ENCODE measurements around the gene BANK1. TPM values are rescaled to one million over a fixed set of nuclear protein-coding genes. Genes with fewer than 3 reads are reported as not detected.

BANK1 gene
- total and polyA plus RNA-seq, 2 of the 4 experiments (the other 2 are of a cell fraction): under 0.01 to 0.51 TPM

DNA sequence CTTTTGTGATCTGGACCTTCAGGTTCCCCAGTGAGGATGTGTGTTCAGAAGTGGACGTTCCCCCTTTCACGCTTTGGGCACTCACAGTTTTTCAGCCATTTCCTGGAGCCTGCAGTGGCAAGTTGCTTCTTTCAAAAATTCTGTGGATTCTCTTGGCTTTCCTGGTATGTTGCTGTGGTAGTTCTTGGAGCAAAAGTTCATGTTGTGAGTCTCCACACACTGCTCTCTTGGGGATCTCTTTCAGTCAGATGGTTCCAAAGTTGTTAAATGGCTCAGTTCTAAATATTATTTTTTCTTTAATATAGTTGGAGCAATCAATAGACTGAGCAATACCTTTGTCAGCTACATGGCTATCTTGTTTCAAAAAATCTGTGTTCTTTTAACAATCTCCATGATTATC lies 28.5 kb upstream of the BANK1 start:
- H3K4me3 ChIP-seq (ENCODE audit: insufficient read depth, low read depth, low read length): no peak overlapping the region
- H3K27ac ChIP-seq (ENCODE audit: insufficient read depth, low read length): no peak overlapping the region
- H3K23ac ChIP-seq (ENCODE audit: low read depth, low read length): no peak overlapping the region
- no peak overlapping the region for H2BK20ac ChIP-seq (ENCODE audit: low read depth, low read length)
- H3K27me3 ChIP-seq (ENCODE audit: control insufficient read depth, insufficient read depth, low read length): no peaks in the 10 kb centered on the region
- H3K9ac ChIP-seq (ENCODE audit: low read depth, low read length): no peak overlapping the region
- H3K4me1 ChIP-seq (ENCODE audit: control insufficient read depth, insufficient read depth, low read length): no peaks in the 10 kb centered on the region
- H3K4me2 ChIP-seq (ENCODE audit: low read depth, low read length): no peak overlapping the region
- no peak overlapping the region for H2BK120ac ChIP-seq (ENCODE audit: low read depth, low read length)
- WGBS, 2 experiments (ENCODE audit: extremely low coverage in 2 of 2, insufficient read length in 1 of 2): no CpG with 5 or more reads among the region's 2 CpGs
- ATAC-seq (ENCODE audit: low read depth): no peak
- in situ Hi-C loops (cut with MboI; ENCODE audit: low sequenced_read_pairs) (no loop called here), dilution Hi-C loops (cut with HindIII; ENCODE audit: low sequenced_read_pairs, unreplicated experiment) (no loop called here), intact Hi-C loops (cut with micrococcal nuclease) (no loop called here)
- no peaks in the 10 kb centered on the region for H3K9me1 ChIP-seq (ENCODE audit: insufficient read depth, low read length)
- H3K4ac ChIP-seq (ENCODE audit: low read depth, low read length): no peak overlapping the region
- H4K5ac ChIP-seq (ENCODE audit: low read depth, low read length): no peak overlapping the region
- no TSS peak for BruUV-seq (replicated peaks)
- no peak overlapping the region for H2BK15ac ChIP-seq (ENCODE audit: low read depth, low read length)
- ChIA-PET CTCF (no interaction called here), POLR2A (ENCODE audit: unreplicated experiment) (no interaction called here)
- no peak overlapping the region for H4K91ac ChIP-seq (ENCODE audit: insufficient read depth, low read depth, low read length)
- no peak overlapping the region for H3K18ac ChIP-seq (ENCODE audit: low read depth, low read length)
- no peaks in the 10 kb centered on the region for H3K9me3 ChIP-seq (ENCODE audit: control insufficient read depth, insufficient read depth, low read length)
- no peak for DNase-seq
- no peaks in the 10 kb centered on the region for H3K79me1 ChIP-seq (ENCODE audit: low read depth in 1 of 2, low read length in 2 of 2)
- no peak overlapping the region for H2AK9ac ChIP-seq (replicated peaks; ENCODE audit: low read depth, low read length, poor library complexity)
- H3K36me3 ChIP-seq (ENCODE audit: control insufficient read depth, insufficient read depth, low read length): no peaks in the 10 kb centered on the region
- TF ChIP-seq, protein P1, sequence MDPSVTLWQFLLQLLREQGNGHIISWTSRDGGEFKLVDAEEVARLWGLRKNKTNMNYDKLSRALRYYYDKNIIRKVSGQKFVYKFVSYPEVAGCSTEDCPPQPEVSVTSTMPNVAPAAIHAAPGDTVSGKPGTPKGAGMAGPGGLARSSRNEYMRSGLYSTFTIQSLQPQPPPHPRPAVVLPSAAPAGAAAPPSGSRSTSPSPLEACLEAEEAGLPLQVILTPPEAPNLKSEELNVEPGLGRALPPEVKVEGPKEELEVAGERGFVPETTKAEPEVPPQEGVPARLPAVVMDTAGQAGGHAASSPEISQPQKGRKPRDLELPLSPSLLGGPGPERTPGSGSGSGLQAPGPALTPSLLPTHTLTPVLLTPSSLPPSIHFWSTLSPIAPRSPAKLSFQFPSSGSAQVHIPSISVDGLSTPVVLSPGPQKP (IDR thresholded peaks at IDR 0.05; ENCODE audit: borderline replicate concordance, low read depth, low read length): no peak
- no peak for TF ChIP-seq MAZ (IDR thresholded peaks at IDR 0.05; ENCODE audit: borderline replicate concordance, low read depth, low read length)
- no peak for TF ChIP-seq MAFK (IDR thresholded peaks at IDR 0.05; ENCODE audit: low read depth, low read length)
- no peak for TF ChIP-seq RCOR1 (IDR thresholded peaks at IDR 0.05; ENCODE audit: insufficient replicate concordance, low read length)
- TF ChIP-seq NFE2L2 (IDR thresholded peaks at IDR 0.05; ENCODE audit: low read depth, low read length): no peak
- no peak for TF ChIP-seq RAD21 (IDR thresholded peaks at IDR 0.05; ENCODE audit: low read length)
- TF ChIP-seq, protein P2, sequence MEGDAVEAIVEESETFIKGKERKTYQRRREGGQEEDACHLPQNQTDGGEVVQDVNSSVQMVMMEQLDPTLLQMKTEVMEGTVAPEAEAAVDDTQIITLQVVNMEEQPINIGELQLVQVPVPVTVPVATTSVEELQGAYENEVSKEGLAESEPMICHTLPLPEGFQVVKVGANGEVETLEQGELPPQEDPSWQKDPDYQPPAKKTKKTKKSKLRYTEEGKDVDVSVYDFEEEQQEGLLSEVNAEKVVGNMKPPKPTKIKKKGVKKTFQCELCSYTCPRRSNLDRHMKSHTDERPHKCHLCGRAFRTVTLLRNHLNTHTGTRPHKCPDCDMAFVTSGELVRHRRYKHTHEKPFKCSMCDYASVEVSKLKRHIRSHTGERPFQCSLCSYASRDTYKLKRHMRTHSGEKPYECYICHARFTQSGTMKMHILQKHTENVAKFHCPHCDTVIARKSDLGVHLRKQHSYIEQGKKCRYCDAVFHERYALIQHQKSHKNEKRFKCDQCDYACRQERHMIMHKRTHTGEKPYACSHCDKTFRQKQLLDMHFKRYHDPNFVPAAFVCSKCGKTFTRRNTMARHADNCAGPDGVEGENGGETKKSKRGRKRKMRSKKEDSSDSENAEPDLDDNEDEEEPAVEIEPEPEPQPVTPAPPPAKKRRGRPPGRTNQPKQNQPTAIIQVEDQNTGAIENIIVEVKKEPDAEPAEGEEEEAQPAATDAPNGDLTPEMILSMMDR (conservative IDR thresholded peaks at IDR 0.05; ENCODE audit: low read depth, low read length): no peak
- no peak for TF ChIP-seq SMC3 (IDR thresholded peaks at IDR 0.05; ENCODE audit: low read depth, low read length)
- no peak for TF ChIP-seq CHD1 (IDR thresholded peaks at IDR 0.05; ENCODE audit: low read depth, low read length)
- TF ChIP-seq RFX5 (IDR thresholded peaks at IDR 0.05; ENCODE audit: low read depth, low read length): no peak
- TF ChIP-seq MXI1 (IDR thresholded peaks at IDR 0.05; ENCODE audit: borderline replicate concordance, low read depth, low read length): no peak
- TF ChIP-seq, protein P3, sequence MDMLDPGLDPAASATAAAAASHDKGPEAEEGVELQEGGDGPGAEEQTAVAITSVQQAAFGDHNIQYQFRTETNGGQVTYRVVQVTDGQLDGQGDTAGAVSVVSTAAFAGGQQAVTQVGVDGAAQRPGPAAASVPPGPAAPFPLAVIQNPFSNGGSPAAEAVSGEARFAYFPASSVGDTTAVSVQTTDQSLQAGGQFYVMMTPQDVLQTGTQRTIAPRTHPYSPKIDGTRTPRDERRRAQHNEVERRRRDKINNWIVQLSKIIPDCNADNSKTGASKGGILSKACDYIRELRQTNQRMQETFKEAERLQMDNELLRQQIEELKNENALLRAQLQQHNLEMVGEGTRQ (IDR thresholded peaks at IDR 0.05; ENCODE audit: low read depth, low read length): no peak
- TF ChIP-seq POLR2A (IDR thresholded peaks at IDR 0.05; ENCODE audit: low read depth, low read length): no peak
- no peak for TF ChIP-seq FOS (IDR thresholded peaks at IDR 0.05; ENCODE audit: low read depth, low read length)
- no peak for TF ChIP-seq CEBPB (IDR thresholded peaks at IDR 0.05; ENCODE audit: low read depth, low read length)
- no peak for TF ChIP-seq BHLHE40 (IDR thresholded peaks at IDR 0.05; ENCODE audit: low read depth, low read length)
- H3K56ac ChIP-seq (ENCODE audit: extremely low read depth, insufficient read depth, low read length): no peak overlapping the region
- no peak overlapping the region for H2BK5ac ChIP-seq (ENCODE audit: low read depth, low read length, poor library complexity, severe bottlenecking)
- no peak overlapping the region for H4K8ac ChIP-seq (ENCODE audit: low read depth in 2 of 2, low read length in 2 of 2)
- no peak overlapping the region for H2AFZ ChIP-seq (replicated peaks; ENCODE audit: low read length, poor library complexity)
- no peaks in the 10 kb centered on the region for H4K20me1 ChIP-seq (ENCODE audit: insufficient read depth, low read length)
- H3K14ac ChIP-seq (replicated peaks; ENCODE audit: low read depth, low read length): no peak overlapping the region
- H2AK5ac ChIP-seq (ENCODE audit: low read depth, low read length): no peak overlapping the region
